ENCODE measurements around the gene DCST2. TPM values are rescaled to one million over a fixed set of nuclear protein-coding genes. Genes with fewer than 3 reads are reported as not detected.

DCST2 gene
- total RNA-seq, 2 experiments from 2014 or later = 0.18 to 0.40 TPM

DNA sequence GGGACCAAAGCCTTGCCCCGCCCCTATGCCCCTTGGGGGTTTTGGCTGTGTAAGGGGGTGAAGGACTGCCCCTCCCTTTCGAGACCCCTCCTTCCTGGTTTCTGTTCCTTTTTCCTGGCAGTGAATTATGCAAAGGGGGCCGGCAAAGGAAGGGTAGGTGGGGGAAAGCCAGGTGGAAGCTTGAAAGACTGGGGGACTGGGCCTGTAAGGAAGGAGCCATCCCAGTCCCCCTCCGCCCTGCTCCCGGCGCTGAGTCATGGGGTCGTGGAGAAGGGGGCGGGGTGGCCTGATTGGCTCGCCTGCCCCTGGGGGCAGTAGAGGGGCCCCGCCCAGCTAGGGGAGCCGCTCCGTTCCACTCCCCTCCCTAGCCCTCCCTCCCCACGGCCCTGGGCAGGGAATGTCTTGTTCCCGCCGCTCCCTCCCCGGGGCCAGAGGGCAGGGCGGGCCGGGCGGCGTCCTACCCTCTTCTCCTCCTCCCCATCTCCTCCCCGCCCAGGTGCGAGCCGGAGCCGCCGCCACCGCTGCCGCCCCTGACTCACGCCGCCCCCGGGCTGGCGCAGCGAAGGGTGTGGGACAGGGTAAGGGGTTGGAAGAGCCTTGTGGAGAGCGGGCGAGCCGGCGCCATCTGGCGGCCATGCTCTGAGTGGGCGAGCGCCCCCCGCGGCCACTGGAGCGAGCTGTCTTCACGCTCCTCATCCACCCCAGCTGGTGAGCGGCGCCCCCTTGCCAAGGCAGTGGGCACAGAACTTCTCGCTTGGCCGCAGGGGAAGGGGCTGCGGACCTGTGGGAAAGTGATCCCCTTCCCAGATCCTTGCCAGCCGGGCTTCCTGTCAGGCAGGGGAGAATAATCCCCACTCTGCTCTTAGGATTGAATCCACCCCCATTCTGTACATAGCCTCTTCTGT is 16.3 kb downstream of the DCST2 start:
- CTCF ChIA-PET = interaction anchor here (0.5 to 8.1 kb wide), 25 partner anchors 11 to 457 kb away, joined by 3 to 139 read pairs (median 6); partner anchors contain the start of genes ADAM15, CKS1B, FLAD1 and LENEP
- Mint-ChIP-seq H3K27ac (peak overlapping the region; percentile 26), H3K4me1 (peaks cover 63% of the 10 kb centered on the region), H3K9me3 (no peaks in the 10 kb centered on the region), H3K36me3 (ENCODE audit: low read depth) (peaks cover 56% of the 10 kb centered on the region), H3K27me3 (no peaks in the 10 kb centered on the region), H3K4me3 (peak overlapping the region; percentile 7)
- POLR2A ChIA-PET = interaction anchor here (0.6 to 14.7 kb wide), 13 partner anchors 10 to 80 kb away, joined by 3 to 203 read pairs (median 6); partner anchors contain the start of genes CKS1B, EFNA4, FLAD1 and LENEP
- peak; percentile 87 for DNase-seq

DNA sequence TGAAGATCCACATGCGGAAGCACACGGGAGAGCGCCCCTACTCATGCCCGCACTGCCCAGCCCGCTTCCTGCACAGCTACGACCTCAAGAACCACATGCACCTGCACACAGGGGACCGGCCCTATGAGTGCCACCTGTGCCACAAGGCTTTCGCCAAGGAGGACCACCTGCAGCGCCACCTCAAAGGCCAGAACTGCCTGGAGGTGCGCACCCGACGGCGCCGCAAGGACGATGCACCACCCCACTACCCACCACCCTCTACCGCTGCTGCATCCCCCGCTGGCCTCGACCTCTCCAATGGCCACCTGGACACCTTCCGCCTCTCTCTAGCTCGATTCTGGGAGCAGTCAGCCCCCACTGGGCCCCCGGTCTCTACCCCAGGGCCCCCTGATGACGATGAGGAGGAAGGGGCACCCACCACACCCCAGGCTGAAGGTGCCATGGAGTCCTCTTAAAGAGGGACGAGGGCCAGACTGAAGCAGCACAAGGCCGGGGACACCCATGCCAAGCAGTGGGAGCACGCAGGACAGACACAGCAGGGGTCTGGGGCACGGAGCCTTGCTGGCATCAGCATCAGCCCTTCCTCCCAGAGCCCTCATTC is 17.2 kb downstream of the DCST2 start:
- no peaks in the 10 kb centered on the region for H3K9me3 Mint-ChIP-seq
- H3K4me3 Mint-ChIP-seq = peak overlapping the region; percentile 46
- CTCF ChIA-PET = interaction anchor here (1.3 to 8.1 kb wide), 15 partner anchors 10 to 456 kb away, joined by 3 to 139 read pairs (median 16); partner anchors contain the start of genes ADAM15, CKS1B, FLAD1 and LENEP
- peak overlapping the region; percentile 83 for H3K27ac Mint-ChIP-seq
- H3K36me3 Mint-ChIP-seq (ENCODE audit: low read depth) = peaks cover 61% of the 10 kb centered on the region
- peaks cover 68% of the 10 kb centered on the region for H3K4me1 Mint-ChIP-seq
- no peaks in the 10 kb centered on the region for H3K27me3 Mint-ChIP-seq
- DNase-seq = peak; percentile 41
- POLR2A ChIA-PET = interaction anchor here (0.6 to 14.7 kb wide), 15 partner anchors 9 to 69 kb away, joined by 3 to 203 read pairs (median 4); partner anchors contain the start of genes CKS1B, EFNA4, FLAD1 and LENEP

DNA sequence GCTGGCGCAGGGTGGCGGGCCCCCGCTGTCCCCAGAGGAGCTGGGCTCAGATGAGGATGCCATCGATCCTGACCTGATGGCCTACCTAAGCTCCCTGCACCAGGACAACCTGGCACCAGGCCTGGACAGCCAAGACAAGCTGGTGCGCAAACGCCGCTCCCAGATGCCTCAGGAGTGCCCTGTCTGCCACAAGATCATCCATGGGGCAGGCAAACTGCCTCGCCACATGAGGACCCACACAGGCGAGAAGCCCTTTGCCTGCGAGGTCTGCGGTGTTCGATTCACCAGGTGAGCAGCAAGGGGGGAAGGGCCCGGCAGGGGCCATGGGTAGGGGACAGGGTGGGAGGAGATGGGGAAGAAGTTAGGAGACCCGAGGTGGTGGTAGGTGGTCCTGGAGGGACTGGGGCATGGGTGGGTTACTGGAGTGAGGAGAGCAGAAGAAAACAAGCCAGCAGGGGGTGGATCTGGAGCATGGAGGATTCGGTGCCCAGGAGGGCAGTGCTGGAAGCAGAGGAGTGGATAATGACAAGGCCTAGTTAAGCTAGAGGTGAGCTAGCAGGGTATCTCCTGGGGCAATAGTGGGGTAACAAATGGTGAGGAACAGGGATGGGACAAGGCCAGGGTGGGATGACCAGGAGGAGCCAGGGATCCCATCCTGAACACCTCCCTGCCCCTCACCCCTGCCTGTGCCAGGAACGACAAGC is 17.9 kb downstream of the DCST2 start:
- ChIA-PET CTCF (interaction anchor here (1.0 to 8.1 kb wide), 14 partner anchors 10 to 455 kb away, joined by 4 to 139 read pairs (median 16); partner anchors contain the start of genes ADAM15, CKS1B, FLAD1 and LENEP), POLR2A (interaction anchor here (0.7 to 14.7 kb wide), 16 partner anchors 8 to 79 kb away, joined by 3 to 203 read pairs (median 4); partner anchors contain the start of genes CKS1B, FLAD1, LENEP and PBXIP1)
- Mint-ChIP-seq H3K27ac (peak overlapping the region; percentile 83), H3K9me3 (no peaks in the 10 kb centered on the region), H3K27me3 (no peaks in the 10 kb centered on the region), H3K4me1 (peaks cover 73% of the 10 kb centered on the region), H3K4me3 (peak overlapping the region; percentile 46), H3K36me3 (ENCODE audit: low read depth) (peaks cover 66% of the 10 kb centered on the region)
- no peak for DNase-seq

DNA sequence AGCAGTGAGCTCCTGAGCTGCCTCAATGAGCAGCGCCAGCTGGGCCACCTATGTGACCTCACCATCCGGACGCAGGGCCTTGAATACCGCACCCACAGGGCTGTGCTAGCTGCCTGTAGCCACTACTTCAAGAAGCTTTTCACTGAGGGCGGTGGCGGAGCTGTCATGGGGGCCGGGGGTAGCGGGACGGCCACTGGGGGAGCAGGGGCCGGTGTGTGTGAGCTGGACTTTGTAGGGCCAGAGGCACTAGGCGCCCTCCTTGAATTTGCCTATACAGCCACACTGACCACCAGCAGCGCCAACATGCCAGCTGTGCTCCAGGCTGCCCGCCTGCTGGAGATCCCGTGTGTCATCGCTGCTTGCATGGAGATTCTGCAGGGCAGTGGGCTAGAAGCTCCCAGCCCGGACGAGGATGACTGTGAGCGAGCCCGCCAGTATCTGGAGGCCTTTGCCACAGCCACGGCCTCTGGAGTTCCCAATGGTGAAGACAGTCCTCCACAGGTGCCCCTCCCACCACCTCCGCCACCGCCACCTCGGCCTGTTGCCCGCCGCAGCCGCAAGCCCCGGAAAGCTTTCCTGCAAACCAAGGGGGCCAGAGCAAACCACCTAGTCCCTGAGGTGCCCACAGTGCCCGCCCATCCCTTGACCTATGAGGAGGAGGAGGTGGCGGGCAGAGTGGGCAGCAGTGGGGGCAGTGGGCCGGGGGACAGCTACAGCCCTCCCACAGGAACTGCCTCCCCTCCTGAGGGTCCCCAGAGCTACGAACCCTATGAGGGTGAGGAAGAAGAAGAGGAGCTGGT is 18.7 kb downstream of the DCST2 start:
- DNase-seq = no peak
- H3K4me1 Mint-ChIP-seq = peaks cover 78% of the 10 kb centered on the region
- POLR2A ChIA-PET = interaction anchor here (0.7 to 14.7 kb wide), 11 partner anchors 8 to 79 kb away, joined by 3 to 203 read pairs (median 7); partner anchors contain the start of genes FLAD1, LENEP, PBXIP1 and PMVK
- no peak overlapping the region for H3K27ac Mint-ChIP-seq
- no peaks in the 10 kb centered on the region for H3K27me3 Mint-ChIP-seq
- H3K9me3 Mint-ChIP-seq = no peaks in the 10 kb centered on the region
- H3K36me3 Mint-ChIP-seq (ENCODE audit: low read depth) = peaks cover 68% of the 10 kb centered on the region
- no peak overlapping the region for H3K4me3 Mint-ChIP-seq
- CTCF ChIA-PET = interaction anchor here (1.0 to 8.1 kb wide), 10 partner anchors 18 to 455 kb away, joined by 4 to 139 read pairs (median 10); partner anchors contain the start of genes ADAM15, FLAD1, LENEP and PBXIP1

DNA sequence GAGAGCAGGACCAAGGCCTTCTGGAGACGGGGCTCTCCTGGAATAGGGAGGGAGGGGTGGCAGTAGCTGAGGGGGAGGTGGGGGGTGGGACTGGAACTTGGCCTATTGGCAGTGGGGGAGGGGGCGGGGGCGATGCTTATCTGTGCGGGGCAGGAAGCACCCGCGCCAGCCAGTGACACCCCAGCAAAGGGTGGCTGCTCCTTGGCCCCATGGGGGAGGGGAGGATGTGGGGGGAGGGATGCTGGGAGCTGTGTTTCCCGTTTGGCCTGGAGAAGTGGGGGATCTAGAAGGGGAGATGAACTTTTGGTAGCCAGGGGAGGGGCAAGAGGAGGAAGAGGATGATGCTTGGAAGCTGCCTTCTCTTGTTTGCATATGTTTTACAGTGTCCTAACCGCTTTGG is 19.9 kb downstream of the DCST2 start:
- Mint-ChIP-seq H3K36me3 (ENCODE audit: low read depth) (peaks cover 67% of the 10 kb centered on the region), H3K9me3 (no peaks in the 10 kb centered on the region), H3K27ac (peak overlapping the region; percentile 89), H3K4me1 (peaks cover 75% of the 10 kb centered on the region), H3K4me3 (peak overlapping the region; percentile 77), H3K27me3 (no peaks in the 10 kb centered on the region)
- ChIA-PET CTCF (interaction anchor here (0.8 to 8.1 kb wide), 9 partner anchors 9 to 454 kb away, joined by 3 to 139 read pairs (median 4); partner anchors contain the start of genes ADAM15, FLAD1, KRTCAP2 and LENEP), POLR2A (interaction anchor here (1.0 to 14.7 kb wide), 7 partner anchors 9 to 159 kb away, joined by 3 to 203 read pairs (median 5); partner anchors contain the start of genes ADAM15, FLAD1, KRTCAP2 and LENEP)
- peak; percentile 55 for DNase-seq

DNA sequence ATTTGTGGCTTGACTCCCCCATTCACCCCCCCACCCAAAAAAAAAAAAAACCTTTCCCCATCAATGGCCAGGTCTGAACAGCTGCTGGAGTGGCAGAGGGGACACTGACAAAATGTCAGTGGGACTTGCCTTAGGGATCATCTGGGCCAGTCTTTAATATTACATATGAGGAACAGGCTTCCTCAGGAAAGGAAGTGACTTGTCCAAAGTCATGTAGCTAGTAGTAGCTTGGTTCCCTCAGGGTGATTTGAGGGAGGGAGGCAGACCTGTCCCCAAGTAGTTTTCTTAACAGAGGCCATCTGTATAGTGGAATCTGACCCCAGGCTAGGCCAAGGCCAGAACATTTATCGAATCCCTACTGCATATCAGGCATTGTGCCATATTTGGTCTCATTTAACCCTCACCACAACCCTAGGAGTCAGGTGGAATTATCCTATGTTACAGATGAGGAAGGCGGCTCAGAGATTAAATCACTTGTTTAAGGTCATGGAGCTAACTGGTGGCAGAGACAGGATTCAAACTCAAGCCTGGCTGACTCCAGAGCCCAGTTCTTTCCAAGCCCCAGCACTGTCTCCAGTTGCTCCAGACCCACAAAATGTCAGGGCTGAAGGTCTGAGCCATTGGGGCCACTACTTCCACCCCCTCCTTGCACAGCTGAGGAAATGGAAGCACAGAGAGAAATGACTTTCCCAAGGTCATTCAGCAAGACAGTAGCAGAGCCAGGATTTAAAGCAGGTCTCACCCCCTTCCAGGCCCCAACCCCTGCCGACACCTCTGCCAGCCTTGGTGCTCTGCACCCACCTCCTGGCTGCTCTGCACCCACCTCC is 20.6 kb downstream of the DCST2 start:
- DNase-seq = no peak
- H3K36me3 Mint-ChIP-seq (ENCODE audit: low read depth) = peaks cover 64% of the 10 kb centered on the region
- no peaks in the 10 kb centered on the region for H3K27me3 Mint-ChIP-seq
- peak overlapping the region; percentile 89 for H3K27ac Mint-ChIP-seq
- peaks cover 78% of the 10 kb centered on the region for H3K4me1 Mint-ChIP-seq
- POLR2A ChIA-PET = interaction anchor here (1.0 to 14.7 kb wide), 11 partner anchors 9 to 160 kb away, joined by 3 to 203 read pairs (median 5); partner anchors contain the start of genes ADAM15, CKS1B, FLAD1 and KRTCAP2
- H3K9me3 Mint-ChIP-seq = no peaks in the 10 kb centered on the region
- H3K4me3 Mint-ChIP-seq = peak overlapping the region; percentile 77
- CTCF ChIA-PET = interaction anchor here (0.6 to 8.1 kb wide), 8 partner anchors 16 to 453 kb away, joined by 3 to 139 read pairs (median 4); partner anchors contain the start of genes FLAD1, KRTCAP2, LENEP and ZBTB7B

DNA sequence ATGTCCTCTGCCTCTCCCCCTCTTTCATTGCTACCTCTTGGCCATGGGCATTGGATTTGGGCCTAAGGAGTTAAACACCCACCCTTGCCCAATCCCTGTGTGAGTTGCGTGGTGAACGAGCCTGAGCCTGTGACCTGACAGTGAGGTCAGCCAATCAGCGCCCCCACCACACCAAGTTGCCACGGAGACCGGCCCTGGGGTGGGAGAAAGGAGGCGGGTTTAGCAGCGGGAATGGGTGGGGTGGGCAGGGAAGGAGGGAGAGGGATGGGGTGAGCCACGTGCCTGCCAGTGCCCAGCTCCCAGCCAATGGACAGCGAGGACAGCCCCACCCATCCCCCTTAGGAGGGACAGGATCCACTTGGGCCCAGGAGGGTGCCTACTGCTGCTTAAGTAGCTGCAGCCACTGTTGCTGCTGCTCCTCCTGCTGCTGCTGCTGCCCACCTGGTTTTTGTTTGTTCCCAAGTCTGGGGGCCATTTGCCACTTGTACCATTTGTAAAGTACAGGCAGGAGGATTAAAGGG is 21.5 kb downstream of the DCST2 start:
- Mint-ChIP-seq H3K9me3 (no peaks in the 10 kb centered on the region), H3K36me3 (ENCODE audit: low read depth) (peaks cover 63% of the 10 kb centered on the region), H3K4me3 (peak overlapping the region; percentile 77)

DNA sequence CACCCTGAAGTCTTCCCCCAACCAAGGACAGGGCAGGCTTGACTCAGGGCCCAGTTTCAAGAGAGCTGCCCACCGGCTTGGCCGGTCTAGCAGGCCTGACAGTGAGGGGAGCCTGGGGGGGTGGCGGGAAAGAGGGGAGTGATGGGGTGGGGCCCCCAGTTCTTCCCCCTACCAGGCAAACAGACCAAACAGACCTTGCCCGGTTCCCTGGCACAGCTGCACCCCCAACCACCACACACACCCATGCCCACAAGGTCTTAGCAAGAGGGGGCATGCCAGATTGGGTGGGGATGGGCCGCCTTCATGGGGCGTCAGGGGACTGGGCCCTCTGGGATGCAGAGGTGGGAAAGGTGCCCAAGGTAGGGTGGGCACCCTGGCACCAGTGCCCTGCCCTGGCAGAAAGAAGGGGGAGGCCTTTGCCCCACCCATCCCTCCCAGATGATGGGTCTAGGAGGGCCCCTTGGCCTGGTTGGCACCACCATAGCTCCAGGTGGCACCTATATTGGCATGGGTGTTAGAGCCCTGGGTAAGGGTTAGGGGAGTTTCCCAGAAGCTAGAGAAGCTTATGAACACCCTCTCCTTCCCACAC is 22.1 kb downstream of the DCST2 start:
- Mint-ChIP-seq H3K27me3 (no peaks in the 10 kb centered on the region), H3K4me3 (peak overlapping the region; percentile 96), H3K4me1 (peaks cover 81% of the 10 kb centered on the region), H3K9me3 (no peaks in the 10 kb centered on the region), H3K27ac (peak overlapping the region; percentile 90), H3K36me3 (ENCODE audit: low read depth) (peaks cover 61% of the 10 kb centered on the region)
- ChIA-PET CTCF (interaction anchor here (0.5 to 8.1 kb wide), 4 partner anchors 15 to 452 kb away, joined by 3 to 139 read pairs (median 5); partner anchors contain the start of genes LENEP and ZBTB7B), POLR2A (interaction anchor here (1.0 to 14.7 kb wide), 8 partner anchors 9 to 162 kb away, joined by 3 to 203 read pairs (median 6); partner anchors contain the start of genes FLAD1, KRTCAP2, LENEP and ZBTB7B)
- no peak for DNase-seq

More for the DNA sequence above, 21.5 kb downstream of the DCST2 start:
- peak overlapping the region; percentile 89 for H3K27ac Mint-ChIP-seq
- H3K27me3 Mint-ChIP-seq = no peaks in the 10 kb centered on the region
- POLR2A ChIA-PET = interaction anchor here (1.0 to 14.7 kb wide), 10 partner anchors 10 to 161 kb away, joined by 3 to 203 read pairs (median 5); partner anchors contain the start of genes CKS1B, FLAD1, KRTCAP2 and LENEP
- peaks cover 81% of the 10 kb centered on the region for H3K4me1 Mint-ChIP-seq
- CTCF ChIA-PET = interaction anchor here (0.9 to 8.1 kb wide), 6 partner anchors 15 to 453 kb away, joined by 3 to 139 read pairs (median 4); partner anchors contain the start of genes KRTCAP2, LENEP and ZBTB7B
- peak; percentile 69 for DNase-seq

DNA sequence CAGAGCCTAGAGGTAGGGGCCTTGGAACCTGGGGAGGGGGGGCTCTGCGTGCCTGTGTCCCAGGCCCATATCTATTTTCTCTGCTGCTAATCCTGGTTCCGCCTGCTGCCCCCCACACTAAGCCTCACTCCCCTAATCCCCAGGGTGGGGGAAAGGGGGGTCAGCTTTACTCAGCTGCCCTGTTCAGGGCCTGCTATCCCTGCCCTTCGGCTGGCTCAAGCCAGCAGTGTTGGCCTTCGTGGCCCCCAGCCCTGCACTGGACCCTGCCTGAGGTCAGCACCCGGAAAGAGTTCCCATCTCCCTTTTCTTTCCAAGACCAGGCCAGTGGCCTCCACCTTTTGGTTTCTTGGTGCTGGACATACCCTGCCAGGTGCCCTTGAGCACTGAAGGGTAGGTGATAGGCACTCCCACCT is 22.6 kb downstream of the DCST2 start:
- Mint-ChIP-seq H3K4me1 (peaks cover 81% of the 10 kb centered on the region), H3K27me3 (no peaks in the 10 kb centered on the region), H3K36me3 (ENCODE audit: low read depth) (peaks cover 59% of the 10 kb centered on the region), H3K4me3 (peak overlapping the region; percentile 96), H3K27ac (peak overlapping the region; percentile 90), H3K9me3 (no peaks in the 10 kb centered on the region)
- ChIA-PET POLR2A (interaction anchor here (1.0 to 14.7 kb wide), 6 partner anchors 10 to 74 kb away, joined by 3 to 203 read pairs (median 8); partner anchors contain the start of genes CKS1B, LENEP, PMVK and ZBTB7B), CTCF (interaction anchor here (0.8 to 1.1 kb wide), 2 partner anchors 9 to 74 kb away, joined by 3 read pairs; no protein-coding TSS in a partner anchor)
- DNase-seq = no peak
